Progenitor cell of endocrine pancreas (in vitro differentiated cells): ENCODE data around the gene PRSS33. TPM values are rescaled to one million over a fixed set of nuclear protein-coding genes. Genes with fewer than 3 reads are reported as not detected.

Experiments used
- DNase-seq: peaks from one replicate; pipeline ENCODE4 v3.0.0; 2021; ENCODE audit warnings: low spot score; ENCODE audit not compliant: unreplicated experiment
- H3K27ac Mint-ChIP-seq: 2 replicates; pipeline ENCODE4 v1.8.0; 2021; ENCODE audit warnings: mild to moderate bottlenecking, moderate library complexity, mixed read lengths
- H3K27me3 Mint-ChIP-seq: 2 replicates; pipeline ENCODE4 v1.8.0; 2021; ENCODE audit warnings: mixed read lengths
- H3K36me3 Mint-ChIP-seq: 2 replicates; pipeline ENCODE4 v1.8.0; 2022; ENCODE audit warnings: mixed read lengths; ENCODE audit not compliant: insufficient read depth
- H3K4me1 Mint-ChIP-seq: 2 replicates; pipeline ENCODE4 v1.8.0; 2021; ENCODE audit warnings: low read depth, mixed read lengths
- H3K4me3 Mint-ChIP-seq: 2 replicates; pipeline ENCODE4 v1.8.0; 2021; ENCODE audit warnings: low read depth, mild to moderate bottlenecking, moderate library complexity, mixed read lengths
- H3K9me3 Mint-ChIP-seq: 2 replicates; pipeline ENCODE4 v1.8.0; 2021; ENCODE audit warnings: low read depth, mixed read lengths
- CTCF ChIP-seq: fragments of 200-600 bp; sonication (generic); IDR thresholded peaks from one replicate; pipeline ENCODE4 v1.5.0; 2021; ENCODE audit warnings: antibody characterized with exemption, mild to moderate bottlenecking; ENCODE audit not compliant: unreplicated experiment
- total RNA-seq: library from RNA; stranded (reverse); gene quantifications from 2 replicates; pipeline ENCODE4 v1.2.1, GENCODE V29; 2021

PRSS33 gene
- total RNA-seq, 1 donor from 2014 or later = 0.31 TPM

GRCh38 chr16:2816751-2817339, 29.5 kb upstream of the PRSS33 start, which contains the start of gene PRSS21:
TSS of gene PRSS21 (plus strand) at chr16:2817237. CDS start at chr16:2817269, 32 bp downstream.
- no peaks in the 10 kb centered on the region for H3K9me3 Mint-ChIP-seq
- no peaks in the 10 kb centered on the region for H3K4me1 Mint-ChIP-seq
- no peak within 1 kb of the TSS for H3K4me3 Mint-ChIP-seq
- TF ChIP-seq CTCF = no peak
- H3K27ac Mint-ChIP-seq = no peak within 1 kb of the TSS
- DNase-seq = no peak
- H3K27me3 Mint-ChIP-seq = no peaks in the 10 kb centered on the region
- H3K36me3 Mint-ChIP-seq = no peaks in the 10 kb centered on the region

- H3K4me1 Mint-ChIP-seq = no peaks in the 10 kb centered on the region
- DNase-seq = no peak
- peaks cover 11% of the 10 kb centered on the region for H3K27me3 Mint-ChIP-seq
- H3K36me3 Mint-ChIP-seq = no peaks in the 10 kb centered on the region
- H3K4me3 Mint-ChIP-seq = no peak overlapping the region
- no peak for TF ChIP-seq CTCF
- H3K27ac Mint-ChIP-seq = no peak overlapping the region
- no peaks in the 10 kb centered on the region for H3K9me3 Mint-ChIP-seq
Observed at GRCh38 chr16:2815299-2815771, 28.0 kb upstream of the PRSS33 start.

- Mint-ChIP-seq H3K9me3 (no peaks in the 10 kb centered on the region), H3K27me3 (peaks cover 14% of the 10 kb centered on the region), H3K27ac (no peak overlapping the region), H3K36me3 (no peaks in the 10 kb centered on the region), H3K4me3 (no peak overlapping the region), H3K4me1 (no peaks in the 10 kb centered on the region)
- no peak for TF ChIP-seq CTCF
- no peak for DNase-seq
Observed at GRCh38 chr16:2814551-2815298, 27.4 kb upstream of the PRSS33 start.

- no peak overlapping the region for H3K4me3 Mint-ChIP-seq
- TF ChIP-seq CTCF = no peak
- H3K27me3 Mint-ChIP-seq = peaks cover 23% of the 10 kb centered on the region
- DNase-seq = no peak
- peaks cover 5% of the 10 kb centered on the region for H3K9me3 Mint-ChIP-seq
- H3K4me1 Mint-ChIP-seq = no peaks in the 10 kb centered on the region
- H3K36me3 Mint-ChIP-seq = no peaks in the 10 kb centered on the region
- H3K27ac Mint-ChIP-seq = no peak overlapping the region
Observed at GRCh38 chr16:2813771-2814221, 26.4 kb upstream of the PRSS33 start.

- TF ChIP-seq CTCF = no peak
- no peak overlapping the region for H3K4me3 Mint-ChIP-seq
- no peaks in the 10 kb centered on the region for H3K36me3 Mint-ChIP-seq
- H3K9me3 Mint-ChIP-seq = peaks cover 5% of the 10 kb centered on the region
- peaks cover 24% of the 10 kb centered on the region for H3K27me3 Mint-ChIP-seq
- no peak overlapping the region for H3K27ac Mint-ChIP-seq
- no peak for DNase-seq
- no peaks in the 10 kb centered on the region for H3K4me1 Mint-ChIP-seq
Observed at GRCh38 chr16:2811703-2812471, 24.5 kb upstream of the PRSS33 start.
